ENCODE results near the gene C10orf67. TPM values are rescaled to one million over a fixed set of nuclear protein-coding genes. Genes with fewer than 3 reads are reported as not detected.
"Not testable (repeated sequence)": the region's sequence is repeated elsewhere in the genome, so short reads cannot be mapped to it uniquely, and the experiment has no call there.

The C10orf67 gene
- total RNA-seq, 1 donor from 2014 or later = 1.6 TPM

DNA sequence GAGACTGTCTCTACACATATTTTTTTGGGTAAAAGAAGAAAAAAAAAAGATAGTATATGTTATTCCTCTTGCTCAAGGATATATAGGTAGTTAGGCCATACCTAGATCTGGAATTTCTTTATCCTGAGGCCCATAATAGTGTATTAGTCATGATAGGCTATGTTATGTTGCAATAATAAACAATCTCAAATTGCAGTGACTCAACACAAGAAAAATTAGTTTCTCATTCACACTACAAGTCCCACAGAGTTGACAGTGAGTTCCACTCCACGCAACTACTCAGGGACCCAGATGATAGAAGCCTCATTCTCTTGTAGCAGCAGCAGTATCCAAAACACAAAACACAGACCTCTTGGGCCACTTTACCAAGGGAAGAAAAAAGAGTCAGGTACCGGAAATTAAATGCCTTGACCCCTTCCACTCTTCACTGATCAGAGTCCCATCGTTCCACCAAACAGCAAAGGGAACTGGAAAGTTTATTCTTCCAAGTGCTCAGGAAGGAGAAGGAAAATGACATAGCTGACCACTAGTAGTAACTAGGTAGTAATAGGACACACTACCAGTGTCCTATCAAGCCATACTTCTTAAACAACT, 7.4 kb upstream of the C10orf67 start:
- intact Hi-C loops (cut with DNase I) = no loop called here
- no peaks in the 10 kb centered on the region for H3K36me3 ChIP-seq
- no peaks in the 10 kb centered on the region for H3K9me3 ChIP-seq
- TF ChIP-seq, protein P1, sequence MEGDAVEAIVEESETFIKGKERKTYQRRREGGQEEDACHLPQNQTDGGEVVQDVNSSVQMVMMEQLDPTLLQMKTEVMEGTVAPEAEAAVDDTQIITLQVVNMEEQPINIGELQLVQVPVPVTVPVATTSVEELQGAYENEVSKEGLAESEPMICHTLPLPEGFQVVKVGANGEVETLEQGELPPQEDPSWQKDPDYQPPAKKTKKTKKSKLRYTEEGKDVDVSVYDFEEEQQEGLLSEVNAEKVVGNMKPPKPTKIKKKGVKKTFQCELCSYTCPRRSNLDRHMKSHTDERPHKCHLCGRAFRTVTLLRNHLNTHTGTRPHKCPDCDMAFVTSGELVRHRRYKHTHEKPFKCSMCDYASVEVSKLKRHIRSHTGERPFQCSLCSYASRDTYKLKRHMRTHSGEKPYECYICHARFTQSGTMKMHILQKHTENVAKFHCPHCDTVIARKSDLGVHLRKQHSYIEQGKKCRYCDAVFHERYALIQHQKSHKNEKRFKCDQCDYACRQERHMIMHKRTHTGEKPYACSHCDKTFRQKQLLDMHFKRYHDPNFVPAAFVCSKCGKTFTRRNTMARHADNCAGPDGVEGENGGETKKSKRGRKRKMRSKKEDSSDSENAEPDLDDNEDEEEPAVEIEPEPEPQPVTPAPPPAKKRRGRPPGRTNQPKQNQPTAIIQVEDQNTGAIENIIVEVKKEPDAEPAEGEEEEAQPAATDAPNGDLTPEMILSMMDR (IDR thresholded peaks at IDR 0.05) = no peak
- ATAC-seq = no peak
- no peak overlapping the region for H3K27ac ChIP-seq
- H3K27me3 ChIP-seq = no peaks in the 10 kb centered on the region
- no peak overlapping the region for H3K4me3 ChIP-seq
- no peaks in the 10 kb centered on the region for H3K4me1 ChIP-seq
- DNase-seq = no peak

DNA sequence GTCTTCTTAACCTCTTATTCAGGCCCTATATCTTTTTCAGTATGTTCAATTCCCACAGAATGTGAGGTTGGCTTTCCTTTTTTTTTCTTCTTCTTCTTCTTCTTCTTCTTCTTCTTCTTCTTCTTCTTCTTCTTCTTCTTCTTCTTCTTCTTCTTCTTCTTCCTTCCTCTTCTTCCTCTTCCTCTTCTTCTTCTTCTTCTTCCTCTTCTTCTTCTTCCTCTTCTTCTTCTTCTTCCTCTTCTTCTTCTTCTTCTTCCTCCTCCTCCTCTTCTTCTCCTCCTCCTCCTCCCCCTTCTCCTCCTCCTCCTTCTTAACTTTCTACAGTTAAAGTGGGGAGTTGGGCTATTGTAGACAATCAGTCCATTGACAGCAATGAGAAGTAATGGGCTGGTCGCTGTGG, 6.1 kb upstream of the C10orf67 start:
- intact Hi-C loops (cut with DNase I); H3K4me1 ChIP-seq; ATAC-seq; H3K9me3 ChIP-seq; H3K27ac ChIP-seq; DNase-seq; H3K4me3 ChIP-seq; H3K27me3 ChIP-seq; H3K36me3 ChIP-seq: not testable (repeated sequence)

DNA sequence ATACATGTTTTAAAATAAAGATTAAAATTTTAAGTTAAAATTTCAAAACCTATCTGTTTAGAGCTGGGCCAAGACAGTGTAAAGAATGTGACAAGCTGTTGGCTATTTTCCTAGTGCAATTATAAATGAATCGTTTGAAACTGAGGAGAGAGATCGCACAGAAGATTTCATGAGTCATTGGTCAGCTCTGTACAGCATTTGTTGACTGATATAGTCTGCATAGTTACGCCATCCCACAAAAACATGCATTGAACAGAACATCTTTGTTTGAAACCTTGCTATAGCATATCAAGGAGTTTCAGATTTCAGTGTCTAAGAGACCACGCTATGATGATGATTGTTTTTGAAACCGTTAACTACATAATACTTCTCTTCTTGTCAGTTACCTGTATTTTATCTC, 1.3 kb upstream of the C10orf67 start:
- no peak for DNase-seq
- TF ChIP-seq, protein P1 (IDR thresholded peaks at IDR 0.05) = no peak
- peaks cover 10% of the 10 kb centered on the region for H3K4me1 ChIP-seq
- intact Hi-C loops (cut with DNase I) = no loop called here
- no peaks in the 10 kb centered on the region for H3K36me3 ChIP-seq
- H3K27me3 ChIP-seq = peaks cover 9% of the 10 kb centered on the region
- ATAC-seq = no peak
- no peaks in the 10 kb centered on the region for H3K9me3 ChIP-seq
- H3K27ac ChIP-seq = no peak overlapping the region
- no peak overlapping the region for H3K4me3 ChIP-seq

DNA sequence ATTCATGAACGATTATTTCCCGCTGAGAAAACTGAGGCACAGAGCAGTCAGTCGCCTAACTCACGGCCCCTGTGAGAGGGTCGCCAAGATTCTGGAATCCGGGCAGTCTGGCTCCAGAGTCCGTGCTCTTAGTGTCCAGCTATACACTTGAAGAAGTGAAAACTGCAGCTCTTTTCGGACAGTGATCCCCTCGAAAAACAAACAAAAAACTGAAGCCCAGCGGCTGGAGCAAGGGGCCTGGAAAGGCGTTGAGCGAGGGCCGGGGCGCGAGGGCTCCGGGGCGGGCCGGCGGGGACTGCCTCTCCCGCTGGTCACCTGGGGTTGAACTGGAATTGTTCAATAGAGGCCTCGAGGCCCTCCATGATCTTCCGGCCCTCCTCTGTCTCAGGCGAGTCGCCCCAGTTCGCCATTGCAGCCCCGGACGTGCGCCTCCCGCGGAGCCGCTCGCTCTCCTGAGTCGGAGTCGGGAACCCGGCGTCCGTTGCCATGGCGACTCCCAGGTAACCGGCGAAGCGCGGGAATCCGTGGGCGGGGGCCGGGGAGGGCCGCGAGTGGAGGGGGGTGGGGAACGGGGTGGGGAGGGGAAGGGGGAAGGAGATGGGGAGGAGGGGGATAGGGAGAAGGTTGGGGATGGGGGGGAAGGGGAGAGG, 881 bp downstream of the C10orf67 start:
- no peaks in the 10 kb centered on the region for H3K36me3 ChIP-seq
- H3K4me1 ChIP-seq = peaks cover 10% of the 10 kb centered on the region
- peak; percentile 85 for DNase-seq
- peak overlapping the region; percentile 44 for H3K4me3 ChIP-seq
- H3K9me3 ChIP-seq = no peaks in the 10 kb centered on the region
- peak; percentile 60 for ATAC-seq
- peaks cover 9% of the 10 kb centered on the region for H3K27me3 ChIP-seq
- intact Hi-C loops (cut with DNase I) = no loop called here
- peak overlapping the region; percentile 31 for H3K27ac ChIP-seq
- TF ChIP-seq, protein P1 (IDR thresholded peaks at IDR 0.05) = no peak

DNA sequence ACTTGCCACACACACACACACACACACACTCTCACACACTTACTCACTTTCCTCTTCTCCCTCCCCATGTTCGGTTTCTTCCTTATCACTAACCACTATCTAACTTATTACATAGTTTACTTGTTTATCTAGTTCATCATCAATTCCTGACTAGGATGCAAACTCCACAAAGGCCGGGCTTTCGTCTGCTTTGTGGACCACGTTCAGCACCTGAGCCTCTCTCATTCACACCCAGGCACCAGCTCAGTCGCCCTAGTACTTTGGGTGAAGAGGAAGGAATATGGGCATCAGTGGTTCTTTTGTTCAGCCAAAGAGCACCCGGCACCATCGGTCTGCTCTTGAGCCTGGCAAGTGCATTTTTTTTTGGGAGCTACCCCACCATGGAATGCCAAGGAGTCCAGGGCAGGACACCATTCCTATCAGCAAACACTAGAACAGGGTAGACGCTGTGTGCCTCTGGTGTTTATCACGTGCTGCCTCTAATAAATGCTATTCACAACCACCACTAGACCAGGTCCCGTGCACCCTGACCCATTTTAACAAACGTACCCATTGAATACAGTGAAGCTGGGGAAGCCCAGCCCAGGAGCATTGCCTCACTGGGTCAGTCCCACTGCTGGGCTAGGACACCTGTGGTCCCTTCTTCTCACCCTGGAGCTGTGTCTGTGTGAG, 2.2 kb downstream of the C10orf67 start:
- ATAC-seq (peak; percentile 82), DNase-seq (no peak)
- H3K4me3 ChIP-seq = peak overlapping the region; percentile 44
- peaks cover 10% of the 10 kb centered on the region for H3K4me1 ChIP-seq
- H3K36me3 ChIP-seq = no peaks in the 10 kb centered on the region
- TF ChIP-seq, protein P1 (IDR thresholded peaks at IDR 0.05) = no peak
- intact Hi-C loops (cut with DNase I) = no loop called here
- H3K9me3 ChIP-seq = no peaks in the 10 kb centered on the region
- H3K27ac ChIP-seq = peak overlapping the region; percentile 31
- H3K27me3 ChIP-seq = peaks cover 9% of the 10 kb centered on the region

DNA sequence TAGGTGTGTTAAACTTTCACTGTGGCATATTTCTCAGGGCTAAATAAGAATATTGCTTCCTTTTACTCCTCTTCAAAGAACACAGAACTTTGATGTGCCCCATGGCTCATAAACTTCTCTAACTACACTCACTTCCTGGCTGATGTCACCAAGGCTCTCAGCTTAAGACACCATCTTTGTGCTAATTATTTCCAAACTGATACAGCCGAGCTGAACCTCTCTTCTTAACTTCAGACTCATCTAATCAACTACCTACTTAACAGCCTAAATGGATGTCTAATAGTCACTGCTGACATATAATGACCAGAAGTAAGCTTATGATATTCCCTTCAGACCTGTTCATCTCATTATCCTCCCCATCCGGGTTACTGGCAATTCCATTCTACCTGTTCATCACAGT, 3.6 kb downstream of the C10orf67 start:
- no peak for DNase-seq
- H3K9me3 ChIP-seq = no peaks in the 10 kb centered on the region
- no peak overlapping the region for H3K4me3 ChIP-seq
- no peaks in the 10 kb centered on the region for H3K36me3 ChIP-seq
- H3K4me1 ChIP-seq = peaks cover 10% of the 10 kb centered on the region
- TF ChIP-seq, protein P1 (IDR thresholded peaks at IDR 0.05) = no peak
- no peak overlapping the region for H3K27ac ChIP-seq
- H3K27me3 ChIP-seq = peaks cover 9% of the 10 kb centered on the region
- ATAC-seq = no peak
- intact Hi-C loops (cut with DNase I) = no loop called here

Measured in upper lobe of right lung (tissue), 1 donor.